Suppressor macrophage (primary cell): ENCODE data around the gene EXOSC7.
"Not testable (repeated sequence)": the region's sequence is repeated elsewhere in the genome, so short reads cannot be mapped to it uniquely, and the experiment has no call there.

Experiments used
- DNase-seq, 4 experiments: peaks; one replicate each; pipeline ENCODE4 v3.0.0-alpha.2; 2020 to 2022
- total RNA-seq, 17 experiments: gene quantifications; one replicate each; lab custom pipeline; 2026; ENCODE audit warnings: mixed read lengths in 6 of 17, inconsistent platforms in 3 of 17; lab: John Stamatoyannopoulos, UW

The EXOSC7 gene
- total RNA-seq = 5.3 to 24.9 (median 14.3) reads per million in 17 experiments

DNA sequence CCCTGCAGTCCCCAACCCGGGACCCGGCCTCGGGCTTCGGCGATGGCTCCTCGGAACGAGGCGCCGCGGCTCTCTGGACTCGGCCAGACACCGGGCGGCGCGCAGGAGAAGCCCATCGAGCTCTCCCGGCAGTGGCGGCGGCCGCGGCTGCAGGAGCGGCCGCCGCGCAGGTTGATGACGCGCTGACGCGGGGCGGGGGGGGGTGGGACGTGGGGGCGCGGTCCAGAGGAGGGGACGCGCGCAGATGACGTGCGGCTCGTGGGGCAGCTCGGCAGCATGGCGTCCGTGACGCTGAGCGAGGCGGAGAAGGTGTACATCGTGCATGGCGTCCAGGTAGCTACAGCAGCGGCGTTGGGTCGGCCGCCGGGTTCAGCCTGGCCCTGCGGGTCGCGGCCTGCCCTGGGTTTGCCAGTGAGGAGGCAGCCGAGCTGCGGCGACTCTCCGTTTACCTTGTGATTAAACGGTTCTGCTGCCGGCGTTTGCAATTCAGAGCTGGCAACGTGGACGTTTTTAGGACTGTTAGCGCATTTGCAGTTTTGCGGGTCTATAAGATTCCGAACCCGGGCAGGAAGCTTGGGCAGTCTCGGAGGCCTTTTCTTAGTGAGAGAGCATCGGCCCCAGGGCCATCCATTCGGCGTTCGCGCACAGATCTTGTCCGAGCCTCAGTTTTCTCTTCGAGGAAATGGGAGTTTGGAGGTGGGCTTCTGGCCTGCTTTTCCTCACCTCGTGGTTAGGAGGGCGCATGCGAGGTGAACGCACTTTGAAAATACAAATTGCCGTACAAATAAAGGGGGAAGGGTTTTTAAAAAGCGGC is at the start of gene EXOSC7, which contains the start of gene ZDHHC3:
EXOSC7 (plus strand) TSS at position 243 of the 814 bp plus-strand sequence; CDS start at position 277, 34 bp downstream.
ZDHHC3 (minus strand) TSS at position 173 of the 814 bp plus-strand sequence. CDS start 16,738 bp downstream, outside the sequence.
- peak; percentile 89 to 96 (median 92) for DNase-seq

DNA sequence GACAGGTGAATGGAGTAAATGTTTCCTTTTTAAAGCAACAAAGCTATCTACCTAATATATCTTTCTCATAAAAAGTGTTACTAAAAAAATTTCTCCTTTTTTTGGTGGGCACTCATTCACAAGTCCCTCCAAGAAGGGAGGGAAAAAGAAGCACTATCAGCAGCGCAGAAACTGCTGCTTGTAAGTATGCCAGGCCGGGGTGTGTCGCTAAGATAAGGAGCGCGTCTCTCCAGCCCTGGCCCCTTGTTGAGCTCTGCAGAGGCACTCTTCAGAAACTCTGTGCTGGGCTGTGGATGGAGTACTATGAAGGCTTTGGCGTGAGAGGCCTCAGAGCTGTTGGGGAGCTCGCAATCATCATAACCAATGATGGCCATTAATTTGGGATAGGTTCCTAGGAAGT is 49.1 kb upstream of the EXOSC7 start:
- DNase-seq = no peak

DNA sequence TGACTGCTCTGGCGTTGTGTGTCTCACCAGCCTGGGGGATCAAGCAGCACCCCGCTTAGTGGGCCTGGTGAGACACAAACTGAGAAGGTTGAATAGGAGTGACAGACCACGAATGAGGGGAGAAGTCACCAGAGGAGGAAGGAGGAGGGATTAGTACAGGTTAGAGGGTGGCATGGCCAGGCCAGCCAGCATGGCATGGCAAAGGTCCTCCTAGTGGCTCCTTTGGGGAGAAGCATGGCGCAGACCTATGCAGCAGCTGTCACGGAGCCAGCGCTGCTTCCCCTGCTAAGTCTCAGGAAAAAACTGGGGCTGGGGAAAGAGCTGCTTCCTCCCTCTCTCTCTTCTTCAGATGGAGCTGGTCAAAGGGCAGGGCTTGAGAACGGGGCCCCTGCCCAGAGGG is 48.7 kb upstream of the EXOSC7 start:
- no peak for DNase-seq

DNA sequence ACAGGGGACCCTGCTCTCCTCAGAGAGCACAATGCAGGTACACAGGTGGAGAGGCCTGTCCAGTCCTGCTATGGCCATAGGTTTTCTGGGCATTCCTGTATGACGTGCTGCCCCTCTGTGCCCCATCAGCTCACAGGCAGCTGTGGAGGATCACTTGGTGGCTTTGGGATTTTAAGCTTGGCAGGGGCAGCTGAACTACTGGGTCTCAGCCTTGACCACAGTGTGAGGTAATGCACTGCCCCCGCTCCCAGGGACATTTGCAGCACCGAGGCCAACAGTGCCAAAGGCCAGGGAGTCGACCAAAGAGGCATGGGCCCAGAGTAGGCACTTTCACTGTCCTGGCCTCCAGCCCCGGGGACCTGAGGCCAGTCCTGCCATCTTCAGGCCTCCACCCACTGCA is 46.3 kb upstream of the EXOSC7 start:
- no peak for DNase-seq

DNA sequence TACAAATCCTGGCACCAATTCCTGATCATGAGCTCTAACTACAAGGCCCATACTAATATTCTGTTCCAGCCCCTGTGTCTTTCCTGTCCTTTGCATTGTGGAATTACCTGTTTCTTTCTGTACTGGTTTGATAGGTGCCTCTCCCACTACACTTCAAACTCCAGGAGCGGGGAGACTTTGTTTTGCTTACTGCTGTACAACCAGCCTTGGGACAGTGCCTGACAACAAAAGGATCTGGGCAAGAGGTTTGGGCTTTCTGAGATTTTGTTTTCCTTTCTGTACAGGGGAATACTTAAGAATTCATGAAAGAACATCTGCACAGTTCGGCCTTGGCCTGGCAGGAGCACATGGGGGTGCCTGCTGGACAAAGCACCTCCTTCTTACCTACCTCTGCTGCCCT is 45.1 kb upstream of the EXOSC7 start:
- no peak for DNase-seq

DNA sequence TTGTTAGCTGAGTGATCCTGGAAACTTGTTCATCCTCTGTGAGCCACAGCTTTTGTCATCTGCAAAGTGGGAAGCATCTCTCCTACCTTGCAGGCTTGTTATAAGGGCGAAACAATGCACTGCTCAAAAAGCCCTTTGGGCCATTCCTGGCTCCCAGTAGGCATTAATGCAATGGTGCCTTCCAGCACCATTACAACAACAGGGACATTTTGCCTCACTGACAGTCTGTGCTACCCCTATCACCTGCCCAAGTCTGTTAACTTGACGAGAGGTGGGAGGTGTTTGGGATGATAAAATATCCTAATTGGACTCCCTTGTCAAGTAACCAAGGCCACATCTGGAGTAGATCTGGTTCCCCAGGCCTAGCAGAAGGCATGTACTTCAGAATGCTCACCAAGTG is 44.3 kb upstream of the EXOSC7 start:
- no peak for DNase-seq

DNA sequence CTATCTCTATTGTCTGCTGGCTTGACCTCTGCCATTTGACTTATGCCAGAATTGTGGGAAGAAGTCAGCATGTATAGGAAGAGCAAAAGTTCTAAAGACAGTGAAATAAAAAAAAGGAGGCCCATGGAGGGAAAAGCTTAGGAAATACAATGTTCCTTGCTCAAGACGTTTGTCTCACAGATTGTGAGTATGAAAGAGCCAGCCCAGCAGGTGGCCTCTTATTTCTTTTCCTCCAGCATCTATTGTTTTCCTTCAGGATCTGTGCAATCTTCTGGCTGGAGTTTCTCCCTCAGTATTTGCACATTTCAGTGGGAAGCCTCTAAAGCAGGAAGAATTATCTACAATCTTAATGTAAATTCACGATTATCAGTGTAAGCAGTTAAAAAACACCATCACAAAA is 43.8 kb upstream of the EXOSC7 start:
- no peak for DNase-seq

DNA sequence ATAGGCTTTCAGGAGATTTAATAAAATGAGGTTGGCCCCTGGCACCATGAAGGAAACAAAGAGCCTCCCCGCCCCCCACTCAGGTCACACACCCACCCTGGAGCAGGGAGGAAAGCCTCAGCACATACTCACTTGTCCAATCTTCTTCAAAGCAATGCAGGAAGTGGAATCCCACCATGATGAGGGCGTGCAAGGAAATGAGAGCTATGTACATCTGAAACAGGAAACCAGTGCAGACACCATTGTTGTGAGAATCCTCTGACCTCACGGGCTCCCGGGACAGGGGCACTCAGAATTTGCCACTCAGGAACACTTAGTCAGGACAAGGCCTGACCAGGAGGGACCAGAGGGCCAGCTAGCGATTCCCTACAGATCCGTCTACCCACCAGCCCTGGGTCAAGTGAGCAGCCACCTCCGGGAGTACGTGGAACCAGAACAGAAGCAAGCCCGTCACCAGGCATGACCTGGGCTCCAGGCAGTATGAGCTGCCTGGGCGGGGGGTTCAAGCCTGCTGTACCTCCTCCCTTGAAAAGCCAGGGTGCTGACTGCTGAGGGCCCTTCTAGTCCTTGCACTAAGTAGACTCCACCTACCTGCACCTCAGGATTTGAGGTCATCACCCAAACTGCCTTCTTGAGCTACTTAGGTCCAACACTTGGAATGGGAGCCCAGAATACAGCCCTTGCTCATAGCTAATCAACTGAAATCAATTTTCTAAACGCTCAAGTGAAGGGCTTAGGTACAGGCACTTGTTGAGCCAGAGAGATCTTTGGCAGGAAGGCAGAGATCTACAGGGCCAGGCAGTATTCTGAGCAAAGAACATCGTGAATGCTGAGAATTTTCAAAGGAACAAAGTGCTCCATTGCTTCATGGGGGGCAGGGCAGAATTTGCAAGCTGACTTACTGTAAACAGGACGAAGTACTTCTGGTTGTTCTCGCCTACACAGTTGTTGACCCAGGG is 42.8 kb upstream of the EXOSC7 start:
- DNase-seq = no peak

DNA sequence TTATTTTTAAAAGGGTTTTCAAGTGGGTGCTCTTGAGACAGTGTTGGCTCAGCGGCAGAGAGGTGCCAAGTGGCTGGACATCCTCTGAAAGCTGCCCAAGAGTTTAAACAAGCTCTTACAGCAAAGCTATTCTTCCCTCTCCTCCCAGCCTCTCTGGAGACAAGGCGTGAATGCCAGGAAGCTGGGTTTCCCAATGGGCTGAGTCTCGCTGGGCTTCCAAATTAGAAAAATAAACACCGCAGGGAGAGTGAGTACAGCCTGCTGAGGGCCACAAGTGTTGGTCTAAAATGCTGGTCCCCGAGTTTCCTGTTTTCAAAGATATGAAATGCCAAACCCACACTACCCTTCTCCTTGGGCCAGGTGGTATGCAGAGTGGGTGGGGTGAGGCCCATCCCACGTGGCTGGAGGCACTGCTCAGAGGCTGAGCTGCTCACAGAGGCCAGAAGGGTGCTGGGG is 36.4 kb upstream of the EXOSC7 start:
- DNase-seq = no peak

DNA sequence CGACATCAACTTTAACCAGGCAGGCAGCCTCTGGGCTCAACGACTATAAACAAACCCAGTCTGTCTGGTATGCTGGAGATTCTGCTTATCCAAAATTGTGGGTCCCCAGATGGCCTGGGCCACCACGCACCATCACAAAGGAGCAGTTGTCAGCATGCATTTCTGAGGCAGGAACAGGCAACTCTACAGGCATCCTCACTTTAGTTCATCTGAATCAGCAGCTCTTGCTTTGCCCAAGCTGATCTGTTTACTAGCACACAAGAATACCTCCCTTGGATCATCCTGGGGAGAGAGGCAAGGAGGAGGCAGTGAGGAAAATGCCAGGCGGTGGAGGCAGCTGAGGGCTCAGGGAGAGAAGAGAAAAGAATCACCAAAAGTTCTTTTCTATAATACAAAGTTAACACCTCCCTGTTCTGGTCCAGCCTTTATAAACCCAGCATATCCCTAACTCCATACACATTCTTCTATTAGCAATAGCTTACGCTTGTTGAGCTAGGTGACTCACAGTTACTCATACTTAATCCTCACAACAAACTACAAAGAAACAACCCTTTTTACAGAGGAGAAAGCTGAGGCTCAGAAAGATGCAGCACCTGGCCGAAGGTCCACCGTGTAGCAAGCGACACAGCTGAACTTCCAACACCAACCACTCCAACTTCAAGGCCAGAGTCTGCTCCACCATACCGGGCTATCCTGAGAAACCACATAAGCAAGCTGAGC is 33.7 kb upstream of the EXOSC7 start:
- DNase-seq = no peak

DNA sequence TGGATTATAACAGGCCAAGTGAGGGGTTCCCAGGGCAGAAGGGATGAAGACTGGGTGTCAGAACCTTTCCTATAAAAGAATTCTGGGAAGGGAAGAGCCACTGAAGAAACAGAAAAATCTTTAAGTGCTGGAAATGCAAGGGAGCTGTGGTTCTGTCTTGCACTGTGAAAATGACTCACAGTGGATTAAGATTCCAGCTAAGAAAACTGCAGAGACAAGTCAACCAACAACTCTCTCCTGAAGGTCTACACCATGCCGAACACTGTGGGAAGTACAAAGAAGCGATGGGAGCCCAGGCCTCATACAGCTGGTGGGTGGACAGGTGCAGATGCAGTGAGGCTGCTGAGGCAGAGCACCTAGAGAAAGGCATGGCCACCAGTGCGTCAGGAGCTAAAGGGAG is 27.8 kb upstream of the EXOSC7 start:
- no peak for DNase-seq

DNA sequence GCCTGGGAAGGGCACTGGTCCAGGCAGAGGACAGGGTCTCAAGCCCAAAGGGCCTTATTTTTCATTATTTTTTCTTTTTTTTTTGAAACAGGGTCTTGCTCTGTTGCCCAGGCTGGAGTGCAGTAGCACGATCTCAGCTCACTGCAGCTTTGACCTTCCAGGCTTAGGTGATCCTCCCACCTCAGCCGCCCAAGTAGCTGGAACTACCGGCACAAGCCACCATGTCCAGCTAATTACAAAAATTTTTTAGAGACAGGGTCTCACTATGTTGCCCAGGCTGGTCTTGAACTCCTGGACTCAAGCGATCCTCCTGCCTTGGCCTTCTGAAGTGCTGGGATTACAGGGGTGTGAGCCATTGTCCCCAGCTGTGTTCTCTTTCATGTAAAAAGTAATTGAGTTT is 26.3 kb upstream of the EXOSC7 start:
- DNase-seq = not testable (repeated sequence)

DNA sequence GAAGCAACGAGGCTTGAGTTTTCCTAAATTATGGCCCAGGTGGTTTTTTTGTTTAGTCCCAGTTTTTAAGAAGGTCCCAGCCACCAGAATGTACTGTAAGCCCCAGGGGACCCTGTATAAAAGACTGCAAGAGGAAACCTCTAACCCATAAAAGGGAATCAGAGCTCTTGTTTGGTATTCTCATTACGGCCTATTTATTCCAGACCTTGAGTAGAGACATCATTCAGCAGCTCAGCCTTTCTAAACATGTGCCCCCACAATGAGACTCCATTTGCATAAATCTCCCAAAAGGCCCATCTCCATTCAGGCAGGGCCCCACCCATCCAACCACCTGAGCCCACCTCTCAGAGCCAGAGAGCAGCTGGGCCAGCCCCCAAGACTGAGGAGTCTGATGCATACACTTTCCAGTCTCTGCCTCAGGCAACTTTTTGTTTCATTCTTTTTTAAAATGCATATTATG is 25.7 kb upstream of the EXOSC7 start:
- no peak for DNase-seq

DNA sequence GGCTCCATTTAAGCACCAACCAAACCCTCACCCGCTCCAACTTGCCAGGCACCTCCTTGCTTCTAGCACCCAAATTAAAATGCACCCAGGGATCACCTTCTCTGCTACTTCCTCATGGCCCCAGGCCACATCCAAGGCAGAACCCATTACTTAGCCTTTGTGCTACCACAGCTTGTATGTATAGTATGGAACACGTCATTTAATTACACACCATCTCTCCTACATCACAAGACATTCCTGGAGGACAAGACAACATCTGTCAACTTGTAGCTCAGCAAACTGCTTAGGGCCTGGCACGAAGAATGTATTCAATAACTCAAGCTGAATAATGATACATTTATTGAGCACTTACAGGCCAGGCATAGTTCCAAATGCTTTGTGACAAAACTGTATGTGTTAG is 23.4 kb upstream of the EXOSC7 start:
- DNase-seq = no peak

DNA sequence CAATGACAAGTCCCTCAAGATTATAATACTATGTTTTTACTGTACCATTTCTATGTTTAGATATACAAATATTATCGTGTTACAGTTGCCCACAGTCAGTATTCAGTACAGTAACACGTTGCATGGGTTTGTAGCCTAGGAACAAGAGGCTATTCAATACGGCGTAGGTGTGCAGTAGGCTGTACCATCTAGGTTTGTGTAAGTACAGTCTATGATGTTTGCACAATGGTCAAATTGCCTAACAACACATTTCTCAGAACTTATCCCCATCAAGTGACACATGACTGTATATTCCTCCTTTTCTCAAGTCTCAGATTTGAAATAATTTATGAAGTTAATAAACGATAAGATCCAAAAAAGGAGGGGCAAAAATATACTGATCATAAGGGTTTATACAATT is 21.7 kb upstream of the EXOSC7 start:
- DNase-seq = peak; percentile 50 to 83 (median 64)

DNA sequence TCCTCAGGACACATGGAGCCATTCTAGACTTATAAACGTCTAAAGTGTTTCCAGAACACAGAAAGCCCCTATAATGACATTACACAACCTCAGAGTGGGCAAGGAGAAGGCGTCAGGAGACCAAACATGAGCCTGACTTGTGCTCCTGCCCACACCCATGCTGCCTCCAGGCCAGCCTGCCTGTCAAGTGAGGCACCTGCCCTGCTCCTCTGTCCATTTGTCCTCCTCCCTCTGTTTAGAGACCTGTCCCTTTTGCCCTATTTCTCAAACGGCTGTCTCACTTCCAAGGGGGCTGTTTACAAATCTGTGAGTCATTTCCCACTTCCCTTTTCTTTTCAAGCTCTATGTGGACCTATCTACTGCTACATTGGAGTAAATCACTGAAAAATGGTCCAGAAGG is 21.1 kb upstream of the EXOSC7 start:
- DNase-seq = peak; percentile 59 to 88 (median 84)

DNA sequence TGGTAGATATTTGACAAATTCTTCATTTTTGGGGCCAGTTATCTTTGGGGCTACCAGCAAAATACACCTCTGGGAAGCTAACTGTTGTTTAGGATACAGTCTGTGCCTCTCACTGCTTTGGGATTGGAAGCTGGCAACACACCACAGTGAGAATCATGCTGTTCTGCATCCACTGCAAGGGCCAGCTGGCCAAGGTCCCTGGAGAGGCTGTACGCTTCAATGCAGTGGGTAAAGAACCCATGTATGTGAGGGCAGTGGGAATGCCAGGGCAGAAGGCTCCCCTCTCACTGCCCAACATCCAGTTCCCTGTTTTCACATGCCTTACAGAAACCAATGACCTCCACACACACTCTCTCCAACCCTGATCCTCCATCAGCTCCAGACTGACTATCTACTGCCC is 20.1 kb upstream of the EXOSC7 start:
- peak in 1 of 4 experiments; percentile 15 for DNase-seq

DNA sequence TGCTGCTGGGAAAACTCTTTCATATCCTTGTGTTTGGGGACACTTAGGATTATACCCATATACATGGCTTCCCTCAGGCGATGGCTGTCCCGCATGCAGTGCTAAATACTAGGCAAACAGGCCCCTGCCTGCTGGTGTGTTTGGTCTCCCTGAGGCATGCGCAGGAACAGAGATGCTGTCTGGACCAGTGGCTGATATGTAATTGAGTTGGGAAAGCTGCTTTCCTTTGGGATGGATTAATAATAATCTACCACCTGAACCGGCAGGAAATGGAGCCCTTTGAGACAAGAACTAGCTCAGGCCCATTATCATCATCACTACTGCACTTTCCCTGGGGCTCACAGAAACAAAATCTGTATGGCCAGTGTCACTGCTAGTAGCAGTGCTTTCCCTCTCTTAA is 18.1 kb upstream of the EXOSC7 start:
- DNase-seq = no peak

DNA sequence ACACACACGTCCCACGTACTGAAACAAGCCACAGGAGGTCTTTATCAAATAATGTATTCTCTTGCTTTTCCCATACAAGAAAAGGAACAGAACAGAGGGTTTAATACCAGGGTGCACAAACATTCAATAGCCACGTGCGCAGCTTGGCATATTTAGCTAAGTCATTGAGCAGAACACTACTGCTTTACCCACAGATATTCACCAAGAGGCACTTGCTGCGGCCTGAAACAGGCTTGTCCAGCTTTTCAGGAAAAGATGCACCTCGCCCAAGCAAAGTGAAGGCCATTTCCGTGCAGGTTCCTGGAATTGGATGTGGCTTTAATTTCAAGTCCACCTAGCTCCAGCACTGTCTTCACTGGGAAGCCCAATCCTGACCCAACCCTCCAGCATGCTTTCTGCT is 17.7 kb upstream of the EXOSC7 start:
- DNase-seq = no peak

DNA sequence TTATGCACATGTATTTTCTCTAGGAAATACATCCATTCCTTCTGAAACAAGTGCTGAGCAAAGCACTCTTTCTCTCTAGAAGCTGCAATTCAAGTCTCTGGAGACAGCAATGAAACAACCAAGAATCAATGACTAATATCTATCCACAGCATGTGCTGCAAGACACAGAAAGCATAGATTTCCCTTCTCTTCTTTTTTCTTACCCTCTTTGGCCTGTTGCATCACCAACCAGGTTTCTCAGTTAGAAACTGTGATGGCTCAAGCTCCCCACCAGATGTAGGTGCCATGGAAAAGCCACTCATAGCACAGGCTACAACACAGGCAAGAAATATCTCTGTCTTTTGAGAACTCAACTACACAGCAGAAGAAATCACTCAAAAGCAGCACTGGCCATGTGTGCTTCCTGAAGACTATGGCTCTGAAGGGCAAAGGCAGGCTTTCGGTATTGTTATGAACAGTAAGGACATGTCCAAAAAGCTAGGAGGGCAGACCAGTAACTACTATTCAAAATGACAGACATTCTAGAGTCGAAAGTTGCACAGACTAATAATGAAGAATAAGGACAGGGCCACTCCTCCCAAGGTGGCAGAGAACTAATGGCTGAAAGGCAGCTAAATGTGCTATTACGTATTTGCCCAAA is 15.5 kb upstream of the EXOSC7 start:
- DNase-seq = no peak

DNA sequence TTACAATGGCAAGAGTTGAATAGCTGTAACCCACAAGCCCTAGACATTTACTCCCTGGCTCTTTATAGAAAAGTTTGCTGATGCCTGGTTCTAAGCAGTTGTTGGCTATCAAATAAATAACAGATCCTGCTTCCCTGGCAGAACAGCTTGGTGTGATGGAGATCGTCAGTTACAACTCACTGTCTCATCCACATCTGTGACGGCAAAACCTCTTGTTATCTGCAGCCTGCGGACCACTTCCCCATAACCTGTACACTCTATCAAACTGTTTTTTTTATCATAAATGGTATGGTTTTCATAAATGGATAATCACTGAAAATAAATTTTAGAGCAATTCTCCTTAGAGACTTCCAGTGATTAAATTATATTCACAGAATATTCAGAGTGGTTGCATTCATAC is 14.2 kb upstream of the EXOSC7 start:
- DNase-seq = no peak
